ENCODE data around the gene ZNF512B.

GRCh38 chr20:63979557-63980316 lies 10.0 kb upstream of the ZNF512B start, which contains the start of gene SAMD10:
- TF ChIP-seq, protein P1, sequence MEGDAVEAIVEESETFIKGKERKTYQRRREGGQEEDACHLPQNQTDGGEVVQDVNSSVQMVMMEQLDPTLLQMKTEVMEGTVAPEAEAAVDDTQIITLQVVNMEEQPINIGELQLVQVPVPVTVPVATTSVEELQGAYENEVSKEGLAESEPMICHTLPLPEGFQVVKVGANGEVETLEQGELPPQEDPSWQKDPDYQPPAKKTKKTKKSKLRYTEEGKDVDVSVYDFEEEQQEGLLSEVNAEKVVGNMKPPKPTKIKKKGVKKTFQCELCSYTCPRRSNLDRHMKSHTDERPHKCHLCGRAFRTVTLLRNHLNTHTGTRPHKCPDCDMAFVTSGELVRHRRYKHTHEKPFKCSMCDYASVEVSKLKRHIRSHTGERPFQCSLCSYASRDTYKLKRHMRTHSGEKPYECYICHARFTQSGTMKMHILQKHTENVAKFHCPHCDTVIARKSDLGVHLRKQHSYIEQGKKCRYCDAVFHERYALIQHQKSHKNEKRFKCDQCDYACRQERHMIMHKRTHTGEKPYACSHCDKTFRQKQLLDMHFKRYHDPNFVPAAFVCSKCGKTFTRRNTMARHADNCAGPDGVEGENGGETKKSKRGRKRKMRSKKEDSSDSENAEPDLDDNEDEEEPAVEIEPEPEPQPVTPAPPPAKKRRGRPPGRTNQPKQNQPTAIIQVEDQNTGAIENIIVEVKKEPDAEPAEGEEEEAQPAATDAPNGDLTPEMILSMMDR (IDR thresholded peaks at IDR 0.05): peak in 2 of 3 experiments; percentile 20 to 22
- TF ChIP-seq POLR2A (IDR thresholded peaks at IDR 0.05; ENCODE audit: low read depth): no peak
